NT2/D1 (cell line): ENCODE measurements around the gene CUTA.

Experiments used
- DNase-seq: peaks from one replicate; pipeline ENCODE4 v3.0.0-alpha.2; 2011; ENCODE audit warnings: low read depth, low spot score
- H3K27me3 ChIP-seq: 2 replicates; pipeline ENCODE4 v1.6.0; 2011; ENCODE audit warnings: mild to moderate bottlenecking; ENCODE audit not compliant: insufficient read length, insufficient read depth
- H3K36me3 ChIP-seq: 2 replicates; pipeline ENCODE4 v1.6.1; 2011; ENCODE audit warnings: mild to moderate bottlenecking, low read length, mixed read lengths; ENCODE audit not compliant: insufficient read depth, insufficient read length
- H3K4me1 ChIP-seq: 2 replicates; pipeline ENCODE4 v1.5.1; 2011; ENCODE audit not compliant: insufficient read depth, insufficient read length
- H3K4me3 ChIP-seq: 2 replicates; pipeline ENCODE4 v1.5.1; 2011; ENCODE audit warnings: low read depth; ENCODE audit not compliant: insufficient read length
- H3K9ac ChIP-seq: 2 replicates; pipeline ENCODE4 v1.6.0; 2011; ENCODE audit warnings: low read depth; ENCODE audit not compliant: insufficient read length
- H3K9me3 ChIP-seq: 2 replicates; pipeline ENCODE4 v1.5.1; 2011; ENCODE audit warnings: mild to moderate bottlenecking, low read length; ENCODE audit not compliant: insufficient read depth
- SUZ12 ChIP-seq: IDR thresholded peaks from 2 replicates; pipeline ENCODE4 v1.6.1; 2011; ENCODE audit not compliant: insufficient read length, insufficient read depth; ENCODE audit errors: extremely low read depth
- YY1 ChIP-seq: IDR thresholded peaks from 2 replicates; pipeline ENCODE4 v1.6.1; 2011; ENCODE audit not compliant: insufficient read length, insufficient read depth
- ZNF274 ChIP-seq: IDR thresholded peaks from 2 replicates; pipeline ENCODE4 v1.6.1; 2011; ENCODE audit warnings: mild to moderate bottlenecking, low read depth, low read length

Gene CUTA

GRCh38 chr6:33443619-33444504 is 26.0 kb upstream of the CUTA start:
- peaks cover 88% of the 10 kb centered on the region for H3K36me3 ChIP-seq
- no peak overlapping the region for H3K9ac ChIP-seq
- DNase-seq, result no peak
- TF ChIP-seq SUZ12 (no peak), YY1 (no peak), ZNF274 (no peak)
- H3K4me1 ChIP-seq, result no peaks in the 10 kb centered on the region
- no peak overlapping the region for H3K4me3 ChIP-seq
- no peaks in the 10 kb centered on the region for H3K27me3 ChIP-seq
- no peaks in the 10 kb centered on the region for H3K9me3 ChIP-seq

GRCh38 chr6:33443025-33443424 is 25.1 kb upstream of the CUTA start:
- H3K36me3 ChIP-seq, result peaks cover 88% of the 10 kb centered on the region
- H3K9me3 ChIP-seq, result no peaks in the 10 kb centered on the region
- DNase-seq, result no peak
- TF ChIP-seq YY1 (no peak), ZNF274 (no peak), SUZ12 (no peak)
- H3K9ac ChIP-seq, result no peak overlapping the region
- H3K4me3 ChIP-seq, result no peak overlapping the region
- no peaks in the 10 kb centered on the region for H3K4me1 ChIP-seq
- H3K27me3 ChIP-seq, result no peaks in the 10 kb centered on the region

DNA sequence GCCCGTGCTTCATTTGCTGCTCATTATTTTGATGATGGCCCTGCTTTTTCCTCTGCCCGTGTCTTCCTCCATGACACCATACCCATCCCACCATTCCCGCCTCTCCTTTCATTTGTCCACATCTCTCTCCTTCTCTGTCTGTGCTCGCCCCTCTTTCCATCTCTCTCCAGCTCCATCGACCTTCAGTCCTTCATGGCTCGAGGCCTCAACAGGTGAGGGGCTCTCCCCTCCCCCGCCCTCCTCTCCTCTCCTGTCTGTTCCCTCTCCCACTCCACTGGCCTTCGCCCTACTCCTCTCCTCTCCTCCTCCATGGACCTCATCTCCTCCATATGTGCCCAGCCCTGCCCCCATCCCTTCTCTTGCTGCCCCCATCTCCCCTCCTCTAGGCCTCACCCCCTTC is 24.4 kb upstream of the CUTA start:
- Histone ChIP-seq H3K9me3 (no peaks in the 10 kb centered on the region), H3K36me3 (peaks cover 88% of the 10 kb centered on the region), H3K4me1 (no peaks in the 10 kb centered on the region), H3K4me3 (no peak overlapping the region), H3K9ac (no peak overlapping the region), H3K27me3 (no peaks in the 10 kb centered on the region)
- TF ChIP-seq SUZ12 (no peak), ZNF274 (no peak)
- DNase-seq, result no peak

DNA sequence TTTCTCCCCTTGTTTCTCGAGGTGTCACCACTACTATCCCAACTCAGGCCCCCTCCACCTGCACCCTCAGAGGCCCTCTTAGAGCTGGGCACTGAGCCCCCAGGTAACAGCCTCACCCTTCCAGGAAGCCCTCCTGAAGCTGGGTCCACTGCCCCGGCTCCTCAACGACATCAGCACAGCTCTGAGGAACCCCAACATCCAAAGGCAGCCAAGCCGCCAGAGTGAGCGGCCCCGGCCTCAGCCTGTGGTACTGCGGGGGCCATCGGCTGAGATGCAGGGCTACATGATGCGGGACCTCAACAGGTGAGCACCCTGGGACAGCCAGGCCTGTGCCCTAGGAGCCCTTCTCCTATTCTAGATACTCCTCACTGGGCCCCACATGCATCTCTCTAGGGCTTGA is 23.6 kb upstream of the CUTA start:
- Histone ChIP-seq H3K9ac (no peak overlapping the region), H3K27me3 (no peaks in the 10 kb centered on the region), H3K9me3 (no peaks in the 10 kb centered on the region), H3K36me3 (peaks cover 88% of the 10 kb centered on the region), H3K4me3 (no peak overlapping the region), H3K4me1 (no peaks in the 10 kb centered on the region)
- TF ChIP-seq SUZ12 (no peak), YY1 (no peak), ZNF274 (no peak)
- DNase-seq, result no peak

DNA sequence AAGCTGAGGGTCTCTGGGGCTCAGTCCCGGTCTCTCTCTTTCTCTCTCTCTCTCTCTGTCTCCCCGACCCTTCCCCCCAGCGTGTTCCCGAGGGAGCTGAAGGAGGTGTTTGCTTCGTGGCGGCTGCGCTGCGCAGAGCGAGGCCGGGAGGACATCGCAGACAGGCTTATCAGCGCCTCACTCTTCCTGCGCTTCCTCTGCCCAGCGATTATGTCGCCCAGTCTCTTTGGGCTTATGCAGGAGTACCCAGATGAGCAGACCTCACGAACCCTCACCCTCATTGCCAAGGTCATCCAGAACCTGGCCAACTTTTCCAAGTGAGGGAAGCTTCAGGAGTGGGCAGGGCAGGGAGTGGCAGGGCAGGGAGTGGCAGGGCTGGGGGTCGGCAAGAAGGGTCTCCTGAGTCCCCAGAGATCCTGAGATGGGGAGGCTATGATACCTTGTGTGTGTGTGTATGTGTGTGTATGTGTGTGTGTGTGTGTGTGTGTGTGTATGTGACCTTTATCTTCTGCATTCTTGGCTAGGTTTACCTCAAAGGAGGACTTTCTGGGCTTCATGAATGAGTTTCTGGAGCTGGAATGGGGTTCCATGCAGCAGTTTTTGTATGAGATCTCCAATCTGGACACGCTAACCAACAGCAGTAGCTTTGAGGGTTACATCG is 22.9 kb upstream of the CUTA start:
- no peaks in the 10 kb centered on the region for H3K9me3 ChIP-seq
- TF ChIP-seq ZNF274 (no peak), YY1 (no peak), SUZ12 (no peak)
- no peak overlapping the region for H3K4me3 ChIP-seq
- no peaks in the 10 kb centered on the region for H3K27me3 ChIP-seq
- H3K9ac ChIP-seq, result no peak overlapping the region
- H3K36me3 ChIP-seq, result peaks cover 87% of the 10 kb centered on the region
- DNase-seq, result no peak
- no peaks in the 10 kb centered on the region for H3K4me1 ChIP-seq

DNA sequence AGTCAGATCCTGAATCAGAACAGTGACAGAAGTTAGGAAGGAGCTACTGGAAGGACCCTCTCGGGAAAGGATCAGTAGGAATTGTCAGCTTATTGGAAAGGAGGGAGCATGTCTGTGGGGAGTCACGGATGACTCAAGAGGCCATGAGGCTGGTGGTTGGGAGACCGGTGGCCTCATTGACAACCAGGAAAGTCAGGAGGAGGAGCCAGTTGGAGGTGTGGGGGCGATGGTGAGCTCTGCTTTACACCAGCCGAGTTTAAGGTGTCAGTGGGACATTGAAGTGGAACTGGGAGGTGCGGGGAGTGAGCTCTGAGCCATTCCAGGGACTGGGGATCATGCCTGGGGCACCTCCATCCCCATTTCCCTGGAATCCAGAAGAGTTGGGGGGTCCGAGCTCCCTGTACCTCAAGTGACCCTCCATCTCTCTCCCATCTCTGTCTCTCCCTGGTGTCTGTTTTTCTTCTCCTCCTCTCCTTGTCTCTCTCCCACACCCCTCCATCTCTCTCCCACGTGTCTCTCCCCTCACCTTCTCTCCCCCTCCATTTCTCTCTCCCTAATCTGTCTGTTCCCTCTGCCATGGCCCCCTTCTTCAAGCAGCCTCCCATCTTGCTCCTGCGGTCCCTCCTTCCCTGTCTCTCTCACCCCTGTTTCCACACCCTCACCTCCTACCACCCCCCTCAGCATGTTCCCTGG is 22.2 kb upstream of the CUTA start:
- DNase-seq, result no peak
- Histone ChIP-seq H3K4me3 (no peak overlapping the region), H3K9ac (no peak overlapping the region), H3K27me3 (no peaks in the 10 kb centered on the region), H3K9me3 (no peaks in the 10 kb centered on the region), H3K36me3 (peaks cover 91% of the 10 kb centered on the region), H3K4me1 (peaks cover 2% of the 10 kb centered on the region)
- TF ChIP-seq SUZ12, result no peak
- no peak for TF ChIP-seq YY1
- TF ChIP-seq ZNF274, result no peak

- no peak for DNase-seq
- H3K36me3 ChIP-seq, result peaks cover 83% of the 10 kb centered on the region
Observed at GRCh38 chr6:33438978-33439594, 21.2 kb upstream of the CUTA start.

More at GRCh38 chr6:33438978-33439594, 21.2 kb upstream of the CUTA start:
- TF ChIP-seq SUZ12 (no peak), YY1 (no peak), ZNF274 (no peak)
- peaks cover 4% of the 10 kb centered on the region for H3K4me1 ChIP-seq
- no peak overlapping the region for H3K4me3 ChIP-seq
- no peak overlapping the region for H3K9ac ChIP-seq
- H3K27me3 ChIP-seq, result no peaks in the 10 kb centered on the region
- no peaks in the 10 kb centered on the region for H3K9me3 ChIP-seq
